HG02588 (cell line): Measurements from ENCODE around the gene FMNL2.

ENCODE experiments used
- ATAC-seq: cut with Tn5 transposase; IDR thresholded peaks from one replicate; pipeline ENCODE4 v1.9.1; 2021; ENCODE audit warnings: mild to moderate bottlenecking, moderate library complexity; ENCODE audit not compliant: unreplicated experiment

Gene FMNL2

DNA sequence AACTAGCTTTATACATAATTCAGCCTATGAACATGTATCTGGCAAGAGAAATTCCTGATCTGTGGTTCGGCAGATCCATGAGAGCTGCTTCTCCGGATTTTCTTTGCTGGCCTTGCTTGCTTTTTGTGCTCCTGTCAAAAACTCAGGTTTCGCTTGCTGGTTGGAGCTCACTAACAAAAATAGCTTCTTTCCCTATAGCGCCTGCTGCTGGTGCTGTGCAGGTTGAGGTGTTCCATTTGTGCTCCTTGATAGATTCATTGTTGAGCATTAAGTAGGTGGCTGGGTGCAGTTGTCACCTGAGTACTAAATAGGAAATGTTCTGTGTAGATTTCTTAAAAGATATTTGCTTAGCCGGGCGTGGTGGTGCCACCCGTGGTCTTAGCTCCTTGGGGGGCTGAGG, 234.2 kb downstream of the FMNL2 start:
- no peak for ATAC-seq

GRCh38 chr2:152571048-152571766, 236.2 kb downstream of the FMNL2 start:
- no peak for ATAC-seq

GRCh38 chr2:152572031-152572430, 237.1 kb downstream of the FMNL2 start:
- no peak for ATAC-seq

DNA sequence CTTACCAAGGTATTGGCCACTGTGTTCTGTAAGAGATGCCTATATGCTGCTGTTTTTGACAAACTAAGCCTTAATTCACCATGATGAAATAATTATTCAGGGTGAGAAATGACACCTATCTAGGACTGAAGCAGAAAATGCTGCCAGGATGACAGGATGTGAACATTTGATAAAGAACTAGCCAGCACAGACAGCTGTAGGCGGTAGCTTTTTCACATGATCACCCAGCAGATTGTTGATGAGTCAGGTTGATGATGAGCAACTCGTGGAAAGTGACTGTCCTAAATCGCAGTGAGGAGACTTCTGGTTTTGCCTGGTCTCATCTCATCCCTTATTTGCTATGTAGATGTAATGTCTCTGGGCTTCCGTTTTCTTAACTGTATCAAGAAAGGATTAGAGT, 238.2 kb downstream of the FMNL2 start:
- peak; percentile 84 for ATAC-seq

- ATAC-seq, result no peak
Observed at GRCh38 chr2:152577579-152577978, 242.6 kb downstream of the FMNL2 start.

GRCh38 chr2:152578573-152578972, 243.6 kb downstream of the FMNL2 start:
- no peak for ATAC-seq

- ATAC-seq, result no peak
Observed at GRCh38 chr2:152580714-152581113, 245.7 kb downstream of the FMNL2 start.

DNA sequence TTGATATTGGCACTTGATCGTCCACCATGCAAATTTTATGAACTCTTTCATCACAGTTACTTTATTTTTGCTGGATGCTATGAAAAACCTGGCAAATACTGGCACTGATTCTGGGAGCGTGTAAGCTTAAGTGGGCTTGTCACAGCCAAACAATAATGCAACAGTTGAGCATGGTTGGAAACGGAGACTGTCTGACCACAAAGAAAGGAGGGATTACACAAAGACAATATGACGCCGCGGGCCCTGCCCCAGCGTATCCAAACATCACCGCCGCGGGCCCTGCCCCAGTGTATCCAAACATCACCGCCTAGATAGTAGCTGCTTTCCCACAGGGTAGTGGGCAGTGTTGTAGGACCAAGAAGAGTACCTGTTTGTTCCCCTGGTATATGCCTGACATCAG, 246.4 kb downstream of the FMNL2 start:
- ATAC-seq, result no peak

- ATAC-seq, result no peak
Observed at GRCh38 chr2:152582081-152582480, 247.1 kb downstream of the FMNL2 start.

- no peak for ATAC-seq
Observed at GRCh38 chr2:152583512-152584229, 248.7 kb downstream of the FMNL2 start.

GRCh38 chr2:152584301-152584700, 249.3 kb downstream of the FMNL2 start:
- ATAC-seq, result no peak

DNA sequence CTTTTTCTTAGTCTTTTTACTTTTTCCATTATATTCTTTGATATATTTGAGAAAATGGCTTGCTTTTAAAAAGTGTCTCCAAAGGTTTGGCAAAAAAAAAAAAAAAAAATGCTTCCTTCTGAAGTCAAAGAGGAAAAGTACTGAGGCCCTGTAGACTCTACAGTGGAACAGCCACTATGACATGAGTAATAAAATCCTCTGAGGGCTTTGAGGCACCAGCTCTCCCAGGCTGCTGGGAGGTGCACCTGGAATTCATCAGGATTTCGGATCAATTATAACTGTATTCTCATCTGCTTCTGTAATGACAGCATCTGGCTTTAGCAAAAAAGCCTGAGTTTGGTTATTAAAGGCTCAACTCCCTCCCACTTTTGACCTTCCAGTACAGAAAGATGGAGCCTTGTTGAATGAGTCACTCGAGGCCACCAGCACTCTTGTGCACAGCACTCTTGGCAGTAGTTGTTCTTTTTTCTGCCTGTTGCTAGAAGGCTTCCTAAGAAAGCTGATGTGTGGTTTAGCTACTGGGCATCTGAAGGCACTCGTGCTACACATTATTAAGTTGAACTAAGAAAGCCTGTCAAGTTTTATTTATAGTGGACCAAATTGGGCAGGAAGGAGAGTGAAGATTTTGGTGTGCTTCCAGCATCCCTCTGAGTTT, 251.0 kb downstream of the FMNL2 start:
- ATAC-seq, result no peak

GRCh38 chr2:152587187-152587947, 252.4 kb downstream of the FMNL2 start:
- ATAC-seq, result no peak

- no peak for ATAC-seq
Observed at GRCh38 chr2:152588998-152589397, 254.0 kb downstream of the FMNL2 start.

DNA sequence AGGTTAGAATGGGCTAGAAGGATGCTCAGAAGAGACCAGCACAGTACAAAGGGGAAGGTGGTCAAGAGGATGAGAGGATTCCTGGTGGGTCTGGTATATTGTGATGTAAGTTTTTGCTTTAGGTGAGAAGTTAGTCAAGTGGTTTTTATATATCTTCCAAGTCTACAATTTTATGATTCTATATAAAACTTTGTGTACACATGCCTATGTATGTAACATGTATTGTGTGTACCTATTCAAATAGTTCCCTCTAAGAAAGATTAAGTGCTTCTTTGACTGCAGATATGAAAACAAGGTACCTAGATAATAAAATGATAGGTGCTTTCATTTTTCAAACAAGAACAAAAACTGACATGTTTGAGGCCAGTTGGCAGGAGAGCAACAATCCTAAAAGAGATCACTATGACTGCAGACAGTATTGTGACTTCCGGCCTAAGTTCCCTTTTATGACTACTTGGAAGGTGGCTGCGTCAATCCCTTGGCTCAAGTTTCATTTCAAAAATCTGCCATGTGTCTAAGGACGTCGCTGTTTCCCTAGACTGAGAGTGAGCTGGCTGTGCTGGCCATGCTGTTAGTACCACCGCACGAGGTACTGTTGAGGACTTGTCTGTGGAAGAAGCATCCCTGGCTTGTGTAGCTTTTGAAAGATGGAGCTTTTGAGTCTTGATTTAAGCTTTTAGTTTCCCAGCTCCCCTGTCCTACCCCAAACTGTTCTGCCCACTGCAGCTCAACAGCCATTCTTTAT, 259.2 kb downstream of the FMNL2 start:
- ATAC-seq, result peak; percentile 73

- no peak for ATAC-seq
Observed at GRCh38 chr2:152594792-152595191, 259.8 kb downstream of the FMNL2 start.

- ATAC-seq, result no peak
Observed at GRCh38 chr2:152598975-152599759, 264.2 kb downstream of the FMNL2 start.

- ATAC-seq, result no peak
Observed at GRCh38 chr2:152600051-152600657, 265.2 kb downstream of the FMNL2 start.

DNA sequence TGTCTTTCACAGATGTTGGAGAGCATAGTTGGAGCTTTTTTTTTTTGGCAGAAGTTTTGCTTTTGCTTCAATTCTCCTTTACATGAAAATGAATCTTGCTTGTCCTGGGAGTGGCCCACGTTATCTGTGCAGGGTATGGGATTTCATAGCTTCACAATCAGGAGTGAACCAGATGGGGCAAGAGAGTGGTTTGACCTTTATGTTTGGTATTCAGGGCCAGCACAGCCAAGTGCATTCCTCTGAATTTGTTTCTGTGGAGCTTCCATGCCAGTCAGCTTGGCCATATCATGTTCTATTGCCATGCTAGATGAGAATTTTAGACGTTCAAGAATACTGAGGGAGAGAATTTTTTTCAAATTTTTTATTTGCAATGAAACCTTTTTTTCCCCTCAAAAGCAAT, 265.7 kb downstream of the FMNL2 start:
- no peak for ATAC-seq
